K562 (cell line): ENCODE results near the gene KAZN. TPM values are rescaled to one million over a fixed set of nuclear protein-coding genes. Genes with fewer than 3 reads are reported as not detected.

Experiments used
- ATAC-seq: fragments of 200-7000 bp; cut with Tn5 transposase; 3 replicates; pipeline ENCODE4 v1.9.1; 2020; ENCODE audit warnings: moderate library complexity
- BruUV-seq: library from RNA; stranded (reverse); fragments of 400-500 nt; replicated peaks from 2 replicates; lab custom pipeline; 2021; lab: Mats Ljungman, UMichigan
- CTCF ChIA-PET: fragments of 300-600 bp; formaldehyde crosslinking; extraction: SDS; loops from one replicate; lab custom pipeline; 2021; ENCODE audit warnings: low intra/inter-chr PET ratio; lab: Yijun Ruan, JAX
- POLR2A ChIA-PET: fragments of 300-600, 350-650 bp; sonication (Branson Sonifier 250); formaldehyde crosslinking; extraction: SDS; loops from one replicate; lab custom pipeline; 2021; ENCODE audit warnings: antibody characterized with exemption, inconsistent platforms; lab: Yijun Ruan, JAX
- DNase-seq, 4 experiments: peaks; one replicate each; pipeline versions ENCODE4 v3.0.0 to v3.0.0-alpha.2; 2011 to 2018; ENCODE audit warnings: low spot score in 3 of 4, mixed read lengths in 3 of 4; ENCODE audit errors: extremely low read depth in 1 of 4
- FAIRE-seq: peaks from 2 replicates; lab custom pipeline; 2011; peaks lifted over from hg19 to GRCh38; lab: Jason Lieb, UNC
- H2AFZ ChIP-seq: 2 replicates; pipeline ENCODE4 v1.6.0; 2011; ENCODE audit warnings: low read depth, low read length, control low read depth, inconsistent platforms
- H3K27ac ChIP-seq: fragments of 200-600 bp; 3 replicates; pipeline ENCODE4 v1.8.0; 2011; ENCODE audit warnings: low read depth, mild to moderate bottlenecking, control low read depth, inconsistent platforms, low read length, moderate library complexity, mixed read lengths; ENCODE audit errors: extremely low read depth
- H3K27me3 ChIP-seq, 2 experiments: fragments of 300-600 bp in 1 of 2; 2 replicates in 1 of 2; 3 replicates in 1 of 2; pipeline versions ENCODE4 v1.6.0 to v1.8.0; 2011; ENCODE audit warnings: inconsistent platforms in 2 of 2, low read length in 2 of 2, mild to moderate bottlenecking in 1 of 2, mixed read lengths in 1 of 2, moderate library complexity in 1 of 2; ENCODE audit not compliant: control insufficient read depth in 2 of 2, insufficient read depth in 2 of 2
- H3K36me3 ChIP-seq: fragments of 300-600 bp; 3 replicates; pipeline ENCODE4 v1.8.0; 2011; ENCODE audit warnings: mild to moderate bottlenecking, low read length, inconsistent platforms; ENCODE audit not compliant: control insufficient read depth, insufficient read depth
- H3K4me1 ChIP-seq, 2 experiments: fragments of 200-600 bp in 1 of 2; replicated peaks in 1 of 2; 2 replicates in 1 of 2; 3 replicates in 1 of 2; pipeline versions ENCODE4 v1.5.1 to v1.8.0; 2011; ENCODE audit warnings: inconsistent platforms in 2 of 2, low read length in 2 of 2, mild to moderate bottlenecking in 1 of 2, mixed read lengths in 1 of 2, moderate library complexity in 1 of 2; ENCODE audit not compliant: control insufficient read depth in 2 of 2, insufficient read depth in 2 of 2
- H3K4me2 ChIP-seq: 2 replicates; pipeline ENCODE4 v1.6.1; 2011; ENCODE audit warnings: low read length, control low read depth, inconsistent platforms, mixed read lengths; ENCODE audit not compliant: insufficient read depth
- H3K4me3 ChIP-seq: fragments of 200-600 bp; sonication (generic), shearing (Covaris generic); 2 replicates; pipeline ENCODE4 v1.5.1; 2016; ENCODE audit warnings: control low read depth, inconsistent platforms
- H3K79me2 ChIP-seq: fragments of 200-600 bp; 3 replicates; pipeline ENCODE4 v1.8.0; 2011; ENCODE audit warnings: low read length, inconsistent platforms; ENCODE audit not compliant: control insufficient read depth, insufficient read depth
- H3K9ac ChIP-seq, 2 experiments: 2 replicates each; pipeline versions ENCODE4 v1.6.0 to v1.6.1; 2011; ENCODE audit warnings: low read depth in 2 of 2, low read length in 2 of 2, control low read depth in 1 of 2, inconsistent platforms in 1 of 2, mild to moderate bottlenecking in 1 of 2, mixed read lengths in 1 of 2; ENCODE audit not compliant: insufficient read depth in 1 of 2
- H3K9me1 ChIP-seq: one replicate; pipeline ENCODE4 v1.6.0; 2011; ENCODE audit warnings: inconsistent platforms, mild to moderate bottlenecking, low read length, moderate library complexity; ENCODE audit not compliant: control insufficient read depth, insufficient read depth
- H3K9me3 ChIP-seq: replicated peaks from 2 replicates; pipeline ENCODE4 v1.5.1; 2011; ENCODE audit warnings: low read depth, low read length, inconsistent platforms; ENCODE audit not compliant: control insufficient read depth, insufficient read depth
- H4K20me1 ChIP-seq: replicated peaks from 2 replicates; pipeline ENCODE4 v1.6.1; 2011; ENCODE audit warnings: low read length, inconsistent platforms, mixed read lengths; ENCODE audit not compliant: control insufficient read depth, insufficient read depth
- BMI1 ChIP-seq: fragments of 150-350 bp; IDR thresholded peaks from 2 replicates; pipeline ENCODE4 v1.6.1; 2014; ENCODE audit warnings: low read length
- CREM ChIP-seq: IDR thresholded peaks from 2 replicates; pipeline ENCODE4 v1.6.1; 2014; ENCODE audit warnings: antibody characterized with exemption, low read depth
- CTBP1 ChIP-seq: fragments of 450-650 bp; IDR thresholded peaks from 2 replicates; pipeline ENCODE4 v1.6.1; 2016; ENCODE audit warnings: borderline replicate concordance
- ESRRB ChIP-seq: fragments of 250-450 bp; sonication (Bioruptor Pico); IDR thresholded peaks from 2 replicates; pipeline ENCODE4 v1.5.0; 2020; ENCODE audit warnings: mild to moderate bottlenecking, moderate library complexity, borderline replicate concordance
- KLF16 ChIP-seq: IDR thresholded peaks from 2 replicates; pipeline ENCODE4 v1.6.1; 2016; ENCODE audit warnings: antibody characterized with exemption
- NFRKB ChIP-seq: fragments of 450-650 bp; IDR thresholded peaks from 2 replicates; pipeline ENCODE4 v1.6.1; 2016; ENCODE audit warnings: low read depth
- PREB ChIP-seq: sonication (generic); formaldehyde crosslinking; IDR thresholded peaks from 2 replicates; pipeline ENCODE4 v1.8.1; 2023; ENCODE audit warnings: mild to moderate bottlenecking, missing genetic modification reagents
- RBM25 ChIP-seq: fragments of 200-400 bp; formaldehyde crosslinking; IDR thresholded peaks from 2 replicates; pipeline ENCODE4 v1.6.1; 2018; ENCODE audit warnings: low read length, low read depth, moderate library complexity; ENCODE audit not compliant: severe bottlenecking
- RUNX1 ChIP-seq: sonication (generic); IDR thresholded peaks from 2 replicates; pipeline ENCODE4 v1.6.1; 2016; ENCODE audit warnings: antibody characterized with exemption, low read depth
- SP1 ChIP-seq: sonication (generic); formaldehyde crosslinking; IDR thresholded peaks from 2 replicates; pipeline ENCODE4 v1.8.1; 2022; ENCODE audit warnings: mild to moderate bottlenecking, missing genetic modification reagents
- STAG1 ChIP-seq: sonication (generic); formaldehyde crosslinking; IDR thresholded peaks from 2 replicates; pipeline ENCODE4 v1.5.0; 2020; ENCODE audit warnings: missing genetic modification reagents, borderline replicate concordance
- TAF1 ChIP-seq: IDR thresholded peaks from 2 replicates; pipeline ENCODE4 v1.6.1; 2011; ENCODE audit warnings: mild to moderate bottlenecking, low read length, moderate library complexity; ENCODE audit not compliant: insufficient read depth, control insufficient read depth, severe bottlenecking; ENCODE audit errors: extremely low read depth
- ZNF121 ChIP-seq: sonication (generic); formaldehyde crosslinking; conservative IDR thresholded peaks from 2 replicates; pipeline ENCODE4 v1.8.0; 2022; ENCODE audit warnings: missing genetic modification reagents
- ZNF24 ChIP-seq: fragments of 450-650 bp; IDR thresholded peaks from 2 replicates; pipeline ENCODE4 v1.6.1; 2016
- WGBS: fragments of 100-300 bp; shearing (Covaris generic); methylation state at CpG from one replicate; pipeline ENCODE4 v1.1.6; 2016; ENCODE audit warnings: low coverage, mixed read lengths; ENCODE audit not compliant: insufficient coverage; ENCODE audit errors: missing lambda C conversion rate; 5-methylcytosine and 5-hydroxymethylcytosine counted together
- in situ Hi-C: fragments of 300-500 bp; cut with MboI; formaldehyde crosslinking; loops from 4 replicates; pipeline ENCODE4 v1.15.0; 2018; ENCODE audit warnings: inconsistent platforms, mixed read lengths
- intact Hi-C: fragments of 100-400 bp; cut with micrococcal nuclease; formaldehyde crosslinking; loops from 2 replicates; pipeline ENCODE4 v1.14.2; 2022
- polyA plus RNA-seq, 8 experiments: library from polyadenylated mRNA; depleted of rRNA in 4 of 8; stranded (reverse) in 5 of 8; unstranded in 3 of 8; fragments of >200 nt; fragmentation: Nextera tagmentation in 2 of 8; fragmentation: Illumina TruSeq in 1 of 8; extraction: Ambion mirVana in 2 of 8; extraction: Trizol in 1 of 8; gene quantifications; 2 replicates each; pipeline versions ENCODE4 v1.2.1 to v1.2.3, GENCODE V29; 2011 to 2014; ENCODE audit warnings: inconsistent platforms in 1 of 8, missing spikeins in 1 of 8
- total RNA-seq, 7 experiments: library from RNA; depleted of rRNA in 6 of 7; stranded (reverse); fragments of >200 nt in 6 of 7; fragmentation: Illumina TruSeq in 2 of 7; extraction: Trizol in 2 of 7; gene quantifications; 2 replicates each; pipeline versions ENCODE4 v1.2.1 to v1.2.3, GENCODE V29; 2011 to 2021; ENCODE audit warnings: low replicate concordance in 1 of 7
- TF ChIP-seq, protein P1 (sequence below): sonication (generic); formaldehyde crosslinking; IDR thresholded peaks from 2 replicates; pipeline ENCODE4 v1.8.1; 2023; ENCODE audit warnings: mild to moderate bottlenecking, missing genetic modification reagents

The KAZN gene
- total and polyA plus RNA-seq, 9 of the 15 experiments (the other 6 are each of a cell fraction or from before 2014, with no cell fraction given), result 2.1 to 21.6 (median 5.4) TPM

DNA sequence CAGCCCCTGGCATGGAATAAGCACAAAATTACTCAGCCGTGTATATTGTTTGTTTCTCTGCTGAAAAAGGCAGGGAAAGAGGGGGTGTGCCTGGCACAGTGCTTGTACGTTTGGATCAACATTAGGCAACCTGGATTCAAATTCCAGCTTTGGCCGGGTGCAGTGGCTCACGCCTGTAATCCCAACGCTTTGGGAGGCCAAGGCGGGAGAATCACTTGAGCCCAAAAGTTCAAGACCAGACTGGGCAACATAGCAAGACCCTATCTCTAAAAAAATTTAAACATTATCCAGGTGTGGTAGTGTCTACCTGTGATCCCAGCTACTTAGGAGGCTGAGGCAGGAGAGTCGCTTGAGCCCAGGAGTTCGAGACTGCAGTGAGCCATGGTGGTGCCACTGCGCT is 402.2 kb downstream of the KAZN start:
- intact Hi-C loops, result no loop called here
- no peaks in the 10 kb centered on the region for H4K20me1 ChIP-seq
- H3K79me2 ChIP-seq, result peaks cover 16% of the 10 kb centered on the region; the same call in 2 of the 3 replicates
- no peak overlapping the region for H3K27ac ChIP-seq
- no peak for FAIRE-seq
- no peak overlapping the region for H3K4me2 ChIP-seq
- H2AFZ ChIP-seq, result no peak overlapping the region
- 0 out of 3 replicates have a peak, but pooled peaks cover 4% of the 10 kb centered on the region for H3K36me3 ChIP-seq
- H3K9me3 ChIP-seq, result no peaks in the 10 kb centered on the region
- TF ChIP-seq RBM25 (peak; percentile 15), ZNF121 (peak; percentile 81), SP1 (CRISPR knock-in tag) (no peak)
- TF ChIP-seq, all 486 proteins: peak for 2
- Histone ChIP-seq H3K9ac (no peak overlapping the region), H3K4me3 (no peak overlapping the region), H3K9me1 (peaks cover 3% of the 10 kb centered on the region), H3K4me1 (peaks cover 20 to 24% of the 10 kb centered on the region in 2 experiments), H3K27me3 (no peaks in the 10 kb centered on the region)
- ATAC-seq (no peak), DNase-seq (no peak)
- WGBS, result 85% methylated on average over 9 of the region's 9 CpGs
- ChIA-PET CTCF (no interaction called here), POLR2A (no interaction called here)
- in situ Hi-C loops, result no loop called here
- no TSS peak for BruUV-seq

- peaks cover 12 to 17% of the 10 kb centered on the region in 2 experiments for H3K4me1 ChIP-seq
- H3K4me3 ChIP-seq, result no peak overlapping the region
- ATAC-seq (no peak), DNase-seq (no peak), FAIRE-seq (no peak)
- BruUV-seq, result no TSS peak
- no peak overlapping the region for H3K27ac ChIP-seq
- POLR2A ChIA-PET, result no interaction called here
- H3K9ac ChIP-seq, result no peak overlapping the region
- no peak overlapping the region for H2AFZ ChIP-seq
- 59% methylated on average over 7 of the region's 12 CpGs for WGBS
- H3K9me3 ChIP-seq, result no peaks in the 10 kb centered on the region
- H3K4me2 ChIP-seq, result no peak overlapping the region
- CTCF ChIA-PET, result no interaction called here
- no peaks in the 10 kb centered on the region for H4K20me1 ChIP-seq
- in situ Hi-C loops, result no loop called here
- intact Hi-C loops, result no loop called here
- peaks cover 3% of the 10 kb centered on the region for H3K9me1 ChIP-seq
- peaks cover 13% of the 10 kb centered on the region; the same call in 2 of the 3 replicates for H3K79me2 ChIP-seq
- 0 out of 3 replicates have a peak, but pooled peaks cover 4% of the 10 kb centered on the region for H3K36me3 ChIP-seq
- H3K27me3 ChIP-seq, result no peaks in the 10 kb centered on the region
- no peak for TF ChIP-seq BMI1
- TF ChIP-seq ESRRB (CRISPR knock-in tag), result no peak
- TF ChIP-seq ZNF24, result no peak
- TF ChIP-seq NFRKB, result no peak
- no peak for TF ChIP-seq STAG1
- no peak for TF ChIP-seq RUNX1
- TF ChIP-seq, protein P1, sequence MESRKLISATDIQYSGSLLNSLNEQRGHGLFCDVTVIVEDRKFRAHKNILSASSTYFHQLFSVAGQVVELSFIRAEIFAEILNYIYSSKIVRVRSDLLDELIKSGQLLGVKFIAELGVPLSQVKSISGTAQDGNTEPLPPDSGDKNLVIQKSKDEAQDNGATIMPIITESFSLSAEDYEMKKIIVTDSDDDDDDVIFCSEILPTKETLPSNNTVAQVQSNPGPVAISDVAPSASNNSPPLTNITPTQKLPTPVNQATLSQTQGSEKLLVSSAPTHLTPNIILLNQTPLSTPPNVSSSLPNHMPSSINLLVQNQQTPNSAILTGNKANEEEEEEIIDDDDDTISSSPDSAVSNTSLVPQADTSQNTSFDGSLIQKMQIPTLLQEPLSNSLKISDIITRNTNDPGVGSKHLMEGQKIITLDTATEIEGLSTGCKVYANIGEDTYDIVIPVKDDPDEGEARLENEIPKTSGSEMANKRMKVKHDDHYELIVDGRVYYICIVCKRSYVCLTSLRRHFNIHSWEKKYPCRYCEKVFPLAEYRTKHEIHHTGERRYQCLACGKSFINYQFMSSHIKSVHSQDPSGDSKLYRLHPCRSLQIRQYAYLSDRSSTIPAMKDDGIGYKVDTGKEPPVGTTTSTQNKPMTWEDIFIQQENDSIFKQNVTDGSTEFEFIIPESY, result no peak
- TF ChIP-seq KLF16, result no peak
- no peak for TF ChIP-seq CTBP1
- TF ChIP-seq CREM, result no peak
- TF ChIP-seq TAF1, result no peak
- no peak for TF ChIP-seq PREB (CRISPR knock-in tag)
Measured at GRCh38 chr1:15001317-15001915, 402.9 kb downstream of the KAZN start.
